Liver (tissue), 9 donors: ENCODE results near the gene ICAM4. TPM values are rescaled to one million over a fixed set of nuclear protein-coding genes. Genes with fewer than 3 reads are reported as not detected.

Experiments used
- DNase-seq: peaks from one replicate; pipeline ENCODE4 v3.0.0-alpha.2; 2017; ENCODE audit warnings: low spot score
- H3K27ac ChIP-seq, 2 donors: one replicate each; pipeline ENCODE4 v1.7.0; 2013; ENCODE audit warnings: inconsistent platforms in 2 of 2, low read length in 2 of 2, control low read depth in 1 of 2, low read depth in 1 of 2, mild to moderate bottlenecking in 1 of 2
- H3K27me3 ChIP-seq, 4 donors: one replicate each; pipeline versions ENCODE4 v1.6.1 to v1.7.0; 2013; ENCODE audit warnings: low read length in 3 of 4, inconsistent platforms in 1 of 4, mild to moderate bottlenecking in 1 of 4, moderate library complexity in 1 of 4; ENCODE audit not compliant: control insufficient read depth in 4 of 4, insufficient read depth in 4 of 4
- H3K36me3 ChIP-seq, 4 donors: one replicate each; pipeline versions ENCODE4 v1.6.1 to v1.7.0; 2013; ENCODE audit warnings: low read length in 3 of 4, mild to moderate bottlenecking in 3 of 4, low read depth in 1 of 4, moderate library complexity in 1 of 4; ENCODE audit not compliant: control insufficient read depth in 4 of 4, insufficient read depth in 3 of 4
- H3K4me1 ChIP-seq, 4 donors: one replicate each; pipeline versions ENCODE4 v1.6.1 to v1.7.0; 2013; ENCODE audit warnings: low read length in 3 of 4, mild to moderate bottlenecking in 3 of 4, moderate library complexity in 1 of 4; ENCODE audit not compliant: control insufficient read depth in 4 of 4, insufficient read depth in 4 of 4
- H3K4me3 ChIP-seq, 3 donors: one replicate each; pipeline versions ENCODE4 v1.6.1 to v1.7.0; 2013; ENCODE audit warnings: low read length in 3 of 3, control low read depth in 1 of 3, low read depth in 1 of 3, mild to moderate bottlenecking in 1 of 3
- H3K9ac ChIP-seq, 2 donors: one replicate each; pipeline ENCODE4 v1.7.0; 2013; ENCODE audit warnings: low read length in 2 of 2, mild to moderate bottlenecking in 2 of 2, moderate library complexity in 2 of 2, control low read depth in 1 of 2, low read depth in 1 of 2
- H3K9me3 ChIP-seq, 4 donors: one replicate each; pipeline versions ENCODE4 v1.6.1 to v1.7.0; 2013; ENCODE audit warnings: low read length in 3 of 4; ENCODE audit not compliant: control insufficient read depth in 4 of 4
- ATF3 ChIP-seq: IDR thresholded peaks from 2 replicates; pipeline ENCODE4 v1.6.1; 2016; ENCODE audit warnings: antibody characterized with exemption
- CTCF ChIP-seq: fragments of 150-350 bp; IDR thresholded peaks from 2 replicates; pipeline ENCODE4 v1.5.1; 2017; ENCODE audit warnings: improper control_type of control experiment, low read depth, low read length; ENCODE audit not compliant: missing input control
- EGR1 ChIP-seq, 2 donors: IDR thresholded peaks; 2 replicates each; pipeline ENCODE4 v1.6.1; 2016 to 2018; ENCODE audit warnings: antibody characterized with exemption in 2 of 2, low read depth in 2 of 2
- FOXA1 ChIP-seq: IDR thresholded peaks from 2 replicates; pipeline ENCODE4 v1.6.1; 2016; ENCODE audit warnings: antibody characterized with exemption
- GABPA ChIP-seq, 2 donors: IDR thresholded peaks in 1 of 2; conservative IDR thresholded peaks in 1 of 2; 2 replicates each; pipeline ENCODE4 v1.6.1; 2016; ENCODE audit warnings: antibody characterized with exemption in 2 of 2, mild to moderate bottlenecking in 1 of 2, moderate library complexity in 1 of 2
- HNF4A ChIP-seq, 2 donors: conservative IDR thresholded peaks; 2 replicates each; pipeline ENCODE4 v1.6.1; 2016; ENCODE audit warnings: antibody characterized with exemption in 2 of 2, mild to moderate bottlenecking in 2 of 2
- HNF4G ChIP-seq: IDR thresholded peaks from 2 replicates; pipeline ENCODE4 v1.6.1; 2016; ENCODE audit warnings: antibody characterized with exemption
- JUND ChIP-seq, 2 donors: IDR thresholded peaks; 2 replicates each; pipeline ENCODE4 v1.6.1; 2016; ENCODE audit warnings: antibody characterized with exemption in 2 of 2
- MAX ChIP-seq: IDR thresholded peaks from 2 replicates; pipeline ENCODE4 v1.6.1; 2016; ENCODE audit warnings: antibody characterized with exemption
- NR2F2 ChIP-seq: IDR thresholded peaks from 2 replicates; pipeline ENCODE4 v1.6.1; 2016; ENCODE audit warnings: antibody characterized with exemption
- RAD21 ChIP-seq, 2 donors: IDR thresholded peaks; 2 replicates each; pipeline ENCODE4 v1.6.1; 2016; ENCODE audit warnings: antibody characterized with exemption in 2 of 2, mild to moderate bottlenecking in 2 of 2
- REST ChIP-seq: IDR thresholded peaks from 2 replicates; pipeline ENCODE4 v1.6.1; 2016; ENCODE audit warnings: antibody characterized with exemption, mild to moderate bottlenecking
- RXRA ChIP-seq, 2 donors: IDR thresholded peaks; 2 replicates each; pipeline ENCODE4 v1.6.1; 2017 to 2018; ENCODE audit warnings: antibody characterized with exemption in 2 of 2, mild to moderate bottlenecking in 1 of 2
- SP1 ChIP-seq: IDR thresholded peaks from 2 replicates; pipeline ENCODE4 v1.6.1; 2018; ENCODE audit warnings: antibody characterized with exemption, mild to moderate bottlenecking
- YY1 ChIP-seq: IDR thresholded peaks from 2 replicates; pipeline ENCODE4 v1.6.1; 2016; ENCODE audit warnings: antibody characterized with exemption, mild to moderate bottlenecking
- WGBS: extraction: QIAGEN DNeasy Blood & Tissue Kit; methylation state at CpG from one replicate; pipeline ENCODE4 v1.1.7; 2013; 5-methylcytosine and 5-hydroxymethylcytosine counted together
- polyA plus RNA-seq, 2 donors: library from polyadenylated mRNA; stranded (reverse) in 1 of 2; unstranded in 1 of 2; fragments of 200-250 nt in 1 of 2; fragments of >200 nt in 1 of 2; fragmentation: Nextera tagmentation in 1 of 2; extraction: Ambion mirVana in 1 of 2; gene quantifications; one replicate each; pipeline versions ENCODE4 v1.2.1 to v1.2.3, GENCODE V29; 2013 to 2015
- total RNA-seq, 2 donors: library from RNA; depleted of rRNA; stranded (reverse); fragments of >200 nt; gene quantifications; one replicate each; pipeline ENCODE4 v1.2.3, GENCODE V29; 2014
- donor health status: healthy.
- donor health status: healthy.
- donor health status: healthy.
- donor health status: healthy.
- donor health status: healthy.

ICAM4 gene
- total and polyA plus RNA-seq, 4 donors = 0.05 to 74.1 (median 0.33) TPM; not detected in 1

- Histone ChIP-seq H3K4me1 (peaks cover 0 to 5% (median 3%) of the 10 kb centered on the region in 4 donors), H3K9me3 (no peaks in the 10 kb centered on the region), H3K4me3 (no peak overlapping the region), H3K9ac (no peak overlapping the region), H3K27me3 (no peaks in the 10 kb centered on the region), H3K36me3 (peaks cover 10 to 32% (median 19%) of the 10 kb centered on the region in 4 donors), H3K27ac (no peak overlapping the region)
- TF ChIP-seq RXRA (IDR thresholded peaks at IDR 0.05) (no peak), NR2F2 (no peak), HNF4G (no peak), GABPA (IDR thresholded peaks at IDR 0.05 in 1 of 2, conservative IDR thresholded peaks at IDR 0.05 in 1 of 2) (no peak), EGR1 (IDR thresholded peaks at IDR 0.05; ENCODE audit: low read depth in 2 of 2) (no peak), RAD21 (IDR thresholded peaks at IDR 0.05) (peak; percentile 72 to 83), REST (no peak), HNF4A (conservative IDR thresholded peaks at IDR 0.05) (no peak)
- 69% methylated on average over 32 of the region's 32 CpGs for WGBS
- DNase-seq = peak; percentile 84
Observed at GRCh38 chr19:10259162-10259905, 27.4 kb upstream of the ICAM4 start.

- DNase-seq = no peak
- TF ChIP-seq YY1 = no peak
- TF ChIP-seq HNF4A (conservative IDR thresholded peaks at IDR 0.05) = no peak
- no peak for TF ChIP-seq ATF3
- no peak for TF ChIP-seq HNF4G
- TF ChIP-seq CTCF = no peak
- no peak for TF ChIP-seq GABPA (IDR thresholded peaks at IDR 0.05 in 1 of 2, conservative IDR thresholded peaks at IDR 0.05 in 1 of 2)
- TF ChIP-seq SP1 = no peak
- TF ChIP-seq FOXA1 = no peak
- TF ChIP-seq RAD21 (IDR thresholded peaks at IDR 0.05) = no peak
- TF ChIP-seq EGR1 (IDR thresholded peaks at IDR 0.05; ENCODE audit: low read depth in 2 of 2) = no peak
- no peak for TF ChIP-seq JUND (IDR thresholded peaks at IDR 0.05)
- TF ChIP-seq MAX = no peak
- TF ChIP-seq NR2F2 = no peak
- TF ChIP-seq REST = no peak
- H3K36me3 ChIP-seq = peaks cover 8 to 27% (median 14%) of the 10 kb centered on the region in 4 donors
- H3K9me3 ChIP-seq = no peaks in the 10 kb centered on the region
- no peak overlapping the region for H3K9ac ChIP-seq
- H3K4me3 ChIP-seq = no peak overlapping the region
- H3K27ac ChIP-seq = no peak overlapping the region
- H3K4me1 ChIP-seq = peaks cover 0 to 5% (median 3%) of the 10 kb centered on the region in 4 donors
- H3K27me3 ChIP-seq = no peaks in the 10 kb centered on the region
- 83% methylated on average over 8 of the region's 8 CpGs for WGBS
Observed at GRCh38 chr19:10260141-10260584, 26.6 kb upstream of the ICAM4 start.
